HEK293 (cell line): ENCODE measurements around the gene PALMD.

ENCODE experiments used
- ZNF18 ChIP-seq: fragments of 450-650 bp; formaldehyde crosslinking; IDR thresholded peaks from 2 replicates; pipeline ENCODE4 v1.5.1; 2016; ENCODE audit warnings: missing biosample characterization, missing genetic modification characterization
- ZSCAN30 ChIP-seq: fragments of 450-650 bp; IDR thresholded peaks from 2 replicates; pipeline ENCODE4 v1.5.1; 2018; ENCODE audit warnings: missing biosample characterization, mild to moderate bottlenecking, missing genetic modification characterization, moderate library complexity

GRCh38 chr1:99642053-99642452, 3.9 kb upstream of the PALMD start:
- TF ChIP-seq ZNF18 (no peak), ZSCAN30 (tag by site-specific recombination) (no peak)
